GM23338 (cell line): ENCODE results near the gene NKAIN2.

Source experiments
- CTCF ChIP-seq, 2 experiments: fragments of 200-600 bp in 1 of 2; sonication (generic) in 1 of 2; conservative IDR thresholded peaks; 2 replicates each; pipeline versions ENCODE4 v1.5.1 to v1.6.1; 2016 to 2017; ENCODE audit warnings: antibody characterized with exemption in 2 of 2, low read depth in 2 of 2, mild to moderate bottlenecking in 2 of 2, moderate library complexity in 1 of 2
- EZH2 ChIP-seq: fragments of 200-600 bp; sonication (generic); IDR thresholded peaks from one replicate; pipeline ENCODE4 v1.8.0; 2017; ENCODE audit warnings: antibody characterized with exemption, mild to moderate bottlenecking, low read depth; ENCODE audit not compliant: unreplicated experiment
- EZH2phosphoT487 ChIP-seq: fragments of 200-600 bp; sonication (generic); IDR thresholded peaks from one replicate; pipeline ENCODE4 v1.8.1; 2018; ENCODE audit warnings: antibody characterized with exemption; ENCODE audit not compliant: unreplicated experiment
- POLR2AphosphoS5 ChIP-seq: IDR thresholded peaks from 2 replicates; pipeline ENCODE4 v1.6.1; 2016; ENCODE audit warnings: antibody characterized with exemption, low read depth

GRCh38 chr6:123802351-123802696 is 1.3 kb upstream of the NKAIN2 start:
- no peak for TF ChIP-seq EZH2phosphoT487
- no peak for TF ChIP-seq CTCF (conservative IDR thresholded peaks at IDR 0.05; ENCODE audit: low read depth in 2 of 2)
- no peak for TF ChIP-seq EZH2
- TF ChIP-seq POLR2AphosphoS5, result no peak
